Type B pancreatic cell (in vitro differentiated cells): Measurements from ENCODE around the gene TTC28. TPM values are rescaled to one million over a fixed set of nuclear protein-coding genes. Genes with fewer than 3 reads are reported as not detected.

ENCODE experiments used
- DNase-seq: peaks from one replicate; pipeline ENCODE4 v3.0.0; 2021; ENCODE audit warnings: mixed read lengths; ENCODE audit not compliant: unreplicated experiment; ENCODE audit errors: extremely low spot score
- H3K27ac Mint-ChIP-seq: 2 replicates; pipeline ENCODE4 v1.8.0; 2021; ENCODE audit warnings: mild to moderate bottlenecking, mixed read lengths
- H3K27me3 Mint-ChIP-seq: 2 replicates; pipeline ENCODE4 v1.8.0; 2021; ENCODE audit warnings: mixed read lengths
- H3K36me3 Mint-ChIP-seq: 2 replicates; pipeline ENCODE4 v1.8.0; 2021; ENCODE audit warnings: mixed read lengths
- H3K4me1 Mint-ChIP-seq: one replicate; pipeline ENCODE4 v1.8.0; 2021; ENCODE audit warnings: mixed read lengths; ENCODE audit not compliant: unreplicated experiment
- H3K4me3 Mint-ChIP-seq: 2 replicates; pipeline ENCODE4 v1.8.0; 2021; ENCODE audit warnings: mild to moderate bottlenecking, mixed read lengths
- H3K9me3 Mint-ChIP-seq: 2 replicates; pipeline ENCODE4 v1.8.0; 2021; ENCODE audit warnings: mixed read lengths
- CTCF ChIP-seq: fragments of 200-600 bp; sonication (generic); conservative IDR thresholded peaks from 2 replicates; pipeline ENCODE4 v1.5.0; 2021; ENCODE audit warnings: antibody characterized with exemption, mild to moderate bottlenecking
- total RNA-seq: library from RNA; stranded (reverse); gene quantifications from 2 replicates; pipeline ENCODE4 v1.2.1, GENCODE V29; 2021; ENCODE audit warnings: low replicate concordance

Gene TTC28
- total RNA-seq, 1 donor from 2014 or later = 59.2 TPM

GRCh38 chr22:28442264-28442710 lies 237.4 kb downstream of the TTC28 start:
- Mint-ChIP-seq H3K4me1 (peaks cover 39% of the 10 kb centered on the region), H3K27ac (peak overlapping the region; percentile 79), H3K36me3 (no peaks in the 10 kb centered on the region), H3K9me3 (no peaks in the 10 kb centered on the region), H3K27me3 (peaks cover 3% of the 10 kb centered on the region), H3K4me3 (peak overlapping the region; percentile 97)
- TF ChIP-seq CTCF = peak; percentile 78
- DNase-seq = peak; percentile 81

GRCh38 chr22:28441720-28442263 lies 237.8 kb downstream of the TTC28 start:
- Mint-ChIP-seq H3K36me3 (no peaks in the 10 kb centered on the region), H3K4me3 (peak overlapping the region; percentile 82), H3K9me3 (no peaks in the 10 kb centered on the region), H3K27ac (peak overlapping the region; percentile 79), H3K27me3 (peaks cover 3% of the 10 kb centered on the region), H3K4me1 (peaks cover 39% of the 10 kb centered on the region)
- no peak for TF ChIP-seq CTCF
- no peak for DNase-seq

- Mint-ChIP-seq H3K4me1 (peaks cover 39% of the 10 kb centered on the region), H3K27ac (peak overlapping the region; percentile 49), H3K27me3 (peaks cover 3% of the 10 kb centered on the region), H3K4me3 (peak overlapping the region; percentile 82), H3K36me3 (no peaks in the 10 kb centered on the region), H3K9me3 (no peaks in the 10 kb centered on the region)
- no peak for DNase-seq
- TF ChIP-seq CTCF = peak; percentile 39
Observed at GRCh38 chr22:28440592-28441390, 238.8 kb downstream of the TTC28 start.

- H3K27me3 Mint-ChIP-seq = peaks cover 3% of the 10 kb centered on the region
- H3K4me1 Mint-ChIP-seq = peaks cover 38% of the 10 kb centered on the region
- H3K9me3 Mint-ChIP-seq = no peaks in the 10 kb centered on the region
- TF ChIP-seq CTCF = no peak
- no peaks in the 10 kb centered on the region for H3K36me3 Mint-ChIP-seq
- DNase-seq = no peak
- H3K27ac Mint-ChIP-seq = no peak overlapping the region
- H3K4me3 Mint-ChIP-seq = no peak overlapping the region
Observed at GRCh38 chr22:28438183-28438768, 241.4 kb downstream of the TTC28 start.

- H3K4me1 Mint-ChIP-seq = peaks cover 31% of the 10 kb centered on the region
- H3K27me3 Mint-ChIP-seq = peaks cover 3% of the 10 kb centered on the region
- no peaks in the 10 kb centered on the region for H3K36me3 Mint-ChIP-seq
- no peaks in the 10 kb centered on the region for H3K9me3 Mint-ChIP-seq
- no peak for TF ChIP-seq CTCF
- DNase-seq = no peak
- no peak overlapping the region for H3K4me3 Mint-ChIP-seq
- H3K27ac Mint-ChIP-seq = no peak overlapping the region
Observed at GRCh38 chr22:28435982-28436381, 243.7 kb downstream of the TTC28 start.
